ENCODE measurements around the gene PRR3.
"Not testable (repeated sequence)": the region's sequence is repeated elsewhere in the genome, so short reads cannot be mapped to it uniquely, and the experiment has no call there.

The PRR3 gene

GRCh38 chr6:30556906-30557682, at the start of gene PRR3:
TSS of gene PRR3 (plus strand) at chr6:30557295. CDS start at chr6:30557345, 50 bp downstream.
- FAIRE-seq = no peak

GRCh38 chr6:30507849-30508827, 49.0 kb upstream of the PRR3 start:
- FAIRE-seq = no peak

- FAIRE-seq = no peak
Observed at GRCh38 chr6:30508890-30509736, 48.0 kb upstream of the PRR3 start.

GRCh38 chr6:30510419-30511168, 46.5 kb upstream of the PRR3 start:
- FAIRE-seq = no peak

- no peak for FAIRE-seq
Observed at GRCh38 chr6:30511169-30511546, 45.9 kb upstream of the PRR3 start.

GRCh38 chr6:30513451-30513850, 43.6 kb upstream of the PRR3 start:
- FAIRE-seq = no peak

GRCh38 chr6:30515106-30515505, 42.0 kb upstream of the PRR3 start:
- no peak for FAIRE-seq

GRCh38 chr6:30515944-30516753, 40.9 kb upstream of the PRR3 start:
- FAIRE-seq = peak; percentile 77

- FAIRE-seq = not testable (repeated sequence)
Observed at GRCh38 chr6:30516754-30517076, 40.4 kb upstream of the PRR3 start.

- not testable (repeated sequence) for FAIRE-seq
Observed at GRCh38 chr6:30517767-30518504, 39.2 kb upstream of the PRR3 start.

GRCh38 chr6:30518505-30519145, 38.5 kb upstream of the PRR3 start:
- not testable (repeated sequence) for FAIRE-seq

GRCh38 chr6:30520522-30520921, 36.6 kb upstream of the PRR3 start:
- FAIRE-seq = no peak

- not testable (repeated sequence) for FAIRE-seq
Observed at GRCh38 chr6:30521082-30521481, 36.0 kb upstream of the PRR3 start.

- FAIRE-seq = not testable (repeated sequence)
Observed at GRCh38 chr6:30521952-30522351, 35.1 kb upstream of the PRR3 start.

- not testable (repeated sequence) for FAIRE-seq
Observed at GRCh38 chr6:30526444-30526843, 30.7 kb upstream of the PRR3 start.

- not testable (repeated sequence) for FAIRE-seq
Observed at GRCh38 chr6:30529349-30529875, 27.7 kb upstream of the PRR3 start.

GRCh38 chr6:30530014-30530413, 27.1 kb upstream of the PRR3 start:
- no peak for FAIRE-seq

- no peak for FAIRE-seq
Observed at GRCh38 chr6:30533460-30534294, 23.4 kb upstream of the PRR3 start.

GRCh38 chr6:30537931-30538330, 19.2 kb upstream of the PRR3 start:
- no peak for FAIRE-seq
